Measurements from ENCODE around the gene DCP2.

The DCP2 gene

DNA sequence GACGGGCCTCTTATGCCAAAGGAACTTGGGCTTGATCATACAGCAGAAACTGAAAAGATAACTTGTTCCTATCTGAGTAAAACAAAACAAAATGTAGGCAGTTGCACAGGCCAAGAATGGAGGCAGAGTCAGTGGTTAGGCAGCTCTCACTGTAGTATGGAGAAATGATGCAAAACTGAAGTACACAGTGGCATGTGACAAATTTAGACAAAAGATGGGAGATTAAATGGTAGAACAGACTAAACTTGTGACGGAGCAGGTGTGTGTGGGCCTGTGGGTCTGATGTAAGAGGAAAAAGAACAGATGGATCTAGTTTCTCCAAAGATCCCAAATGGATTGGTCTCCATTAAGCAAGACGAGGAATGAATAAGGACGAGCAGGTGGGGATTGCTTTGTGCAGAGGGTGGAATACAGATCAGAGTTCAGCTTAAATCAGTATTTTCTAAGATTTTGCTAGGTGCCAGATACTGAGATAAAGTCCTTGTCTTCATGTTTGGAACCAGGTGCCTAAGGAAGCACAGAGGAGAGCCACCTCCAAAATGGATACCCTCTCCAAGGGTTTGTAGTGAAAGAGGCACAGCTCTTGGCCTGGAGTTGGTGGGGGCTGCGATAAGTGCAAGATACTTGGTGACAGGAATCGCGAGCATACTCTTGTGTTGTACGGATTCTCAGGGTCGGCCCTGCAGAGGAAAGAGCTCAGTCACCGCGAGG, 722 bp upstream of the DCP2 start:
- peaks cover 24 to 45% of the 10 kb centered on the region in 2 donors for H3K4me1 Mint-ChIP-seq
- peaks cover 0 to 5% of the 10 kb centered on the region in 2 donors for H3K36me3 Mint-ChIP-seq
- ATAC-seq (replicated peaks), result peak; percentile 30 to 38
- peak overlapping the region; percentile 95 for H3K27ac Mint-ChIP-seq
- peak overlapping the region; percentile 96 to 98 for H3K4me3 Mint-ChIP-seq
- DNase-seq, result no peak
- no peaks in the 10 kb centered on the region for H3K9me3 Mint-ChIP-seq
- no peaks in the 10 kb centered on the region for H3K27me3 Mint-ChIP-seq

DNA sequence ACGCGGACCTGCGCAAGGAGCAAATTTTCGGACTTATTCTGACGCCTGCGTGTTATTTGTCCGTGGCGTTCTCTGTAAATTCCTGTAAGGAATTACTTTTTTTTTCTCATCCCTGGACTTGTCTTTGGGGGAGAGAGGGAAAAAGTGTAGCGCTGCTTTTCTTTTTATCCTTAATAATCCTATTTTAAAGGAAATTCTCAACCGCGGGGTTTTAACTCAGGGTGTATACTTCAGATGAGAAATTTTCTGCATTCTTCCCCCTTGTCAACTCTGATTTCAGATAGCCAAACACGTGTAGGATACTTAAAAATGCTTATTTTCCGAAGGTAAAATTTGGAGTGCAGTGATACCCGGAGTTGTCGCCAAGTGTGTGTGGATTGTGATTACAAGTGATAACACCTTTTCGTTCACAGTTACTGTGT, 853 bp downstream of the DCP2 start:
- H3K27me3 Mint-ChIP-seq, result no peaks in the 10 kb centered on the region
- H3K4me1 Mint-ChIP-seq, result peaks cover 25 to 48% of the 10 kb centered on the region in 2 donors

DNA sequence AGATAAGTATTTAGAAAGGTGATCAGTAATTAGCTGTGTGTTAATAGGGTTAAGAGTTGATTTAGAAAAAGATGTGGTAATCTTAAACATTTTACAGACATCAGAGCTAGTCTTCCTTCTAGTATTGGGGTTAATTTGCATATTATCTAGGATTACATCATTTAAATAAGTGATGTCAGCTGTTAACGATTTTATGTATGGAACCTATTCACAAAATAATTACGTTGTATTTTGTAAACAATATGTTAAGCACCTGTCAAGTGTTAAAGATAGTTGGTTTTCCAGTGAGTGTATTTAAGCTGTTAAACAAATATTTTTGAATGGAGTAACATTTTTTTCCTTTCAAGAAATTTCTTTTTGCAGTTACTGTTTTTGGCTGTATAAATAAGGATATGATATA, 2.2 kb downstream of the DCP2 start:
- DNase-seq (no peak), ATAC-seq (replicated peaks) (no peak)
- no peaks in the 10 kb centered on the region for H3K27me3 Mint-ChIP-seq
- peaks cover 11 to 19% of the 10 kb centered on the region in 2 donors for H3K36me3 Mint-ChIP-seq
- no peaks in the 10 kb centered on the region for H3K9me3 Mint-ChIP-seq
- no peak overlapping the region for H3K27ac Mint-ChIP-seq
- H3K4me3 Mint-ChIP-seq, result no peak overlapping the region
- peaks cover 30 to 60% of the 10 kb centered on the region in 2 donors for H3K4me1 Mint-ChIP-seq

More for the DNA sequence above, 853 bp downstream of the DCP2 start:
- H3K4me3 Mint-ChIP-seq, result peak overlapping the region; percentile 96 to 98
- DNase-seq, result no peak
- H3K27ac Mint-ChIP-seq, result peak overlapping the region; percentile 95
- H3K36me3 Mint-ChIP-seq, result peaks cover 5 to 6% of the 10 kb centered on the region in 2 donors
- no peak for ATAC-seq (replicated peaks)
- no peaks in the 10 kb centered on the region for H3K9me3 Mint-ChIP-seq

DNA sequence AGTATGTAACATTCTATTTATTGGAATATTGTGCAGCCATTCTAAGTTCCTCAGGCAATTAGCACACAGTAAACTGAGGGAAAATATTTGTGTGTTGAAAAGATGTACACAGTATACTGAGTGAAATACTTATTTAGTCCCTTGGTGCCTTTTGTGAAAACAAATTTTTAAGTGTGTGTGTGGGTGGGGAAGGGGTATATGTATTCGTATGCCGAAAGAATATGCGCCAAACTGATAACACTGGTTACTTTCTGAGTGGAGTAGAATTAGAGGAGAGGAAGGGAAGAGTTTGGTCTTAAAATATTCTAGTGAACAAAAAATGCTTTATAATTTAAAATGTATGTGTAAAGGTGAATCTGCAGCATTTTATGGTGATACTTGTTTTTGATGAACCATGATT, 3.1 kb downstream of the DCP2 start:
- ATAC-seq (replicated peaks) (no peak), DNase-seq (no peak)
- Mint-ChIP-seq H3K4me3 (no peak overlapping the region), H3K27me3 (no peaks in the 10 kb centered on the region), H3K27ac (peak overlapping the region; percentile 16), H3K4me1 (peaks cover 32 to 64% of the 10 kb centered on the region in 2 donors), H3K9me3 (no peaks in the 10 kb centered on the region), H3K36me3 (peaks cover 17 to 23% of the 10 kb centered on the region in 2 donors)

DNA sequence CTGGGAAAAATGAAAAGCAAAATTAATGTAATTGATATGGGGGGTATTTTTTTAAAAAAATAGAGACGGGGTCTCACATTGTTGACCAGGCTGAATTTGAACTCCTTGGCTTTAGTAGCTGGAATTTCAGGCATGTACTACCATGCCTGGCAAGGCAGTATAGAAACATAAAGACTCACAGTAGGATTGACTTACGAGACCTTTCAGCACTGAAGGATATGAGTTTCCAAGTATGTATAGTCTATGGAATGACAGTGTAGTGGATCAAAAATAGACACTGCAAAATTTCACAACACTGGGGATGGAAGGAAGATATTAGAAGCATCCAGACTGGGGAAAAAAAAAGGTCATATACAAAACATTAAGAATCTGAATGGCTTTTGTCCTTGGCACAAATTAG, 6.8 kb downstream of the DCP2 start:
- Mint-ChIP-seq H3K27me3 (no peaks in the 10 kb centered on the region), H3K27ac (no peak overlapping the region), H3K4me3 (no peak overlapping the region), H3K36me3 (peaks cover 17 to 27% of the 10 kb centered on the region in 2 donors), H3K4me1 (peaks cover 21 to 42% of the 10 kb centered on the region in 2 donors), H3K9me3 (no peaks in the 10 kb centered on the region)
- ATAC-seq (replicated peaks) (no peak), DNase-seq (no peak)

DNA sequence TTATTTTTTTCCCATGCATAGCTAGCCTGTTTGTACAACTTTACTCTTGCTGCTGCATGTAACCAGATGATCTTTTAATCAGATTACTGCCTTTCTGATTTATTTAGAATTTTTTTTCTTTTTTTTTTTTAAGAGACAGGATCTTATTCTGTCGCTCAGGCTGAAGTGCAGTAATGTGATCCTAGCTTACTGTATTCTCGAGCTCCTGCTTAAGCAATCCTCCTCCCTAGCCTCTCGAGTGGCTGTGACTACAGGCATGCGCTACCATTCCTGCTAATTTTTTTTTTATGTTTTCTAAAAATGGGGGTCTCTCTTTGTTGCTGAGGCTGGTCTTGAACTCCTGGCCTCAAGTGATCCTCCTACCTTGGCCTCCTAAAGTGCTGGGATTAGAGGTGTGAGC, 9.6 kb downstream of the DCP2 start:
- Mint-ChIP-seq H3K4me1 (peaks cover 19 to 22% of the 10 kb centered on the region in 2 donors), H3K27ac (no peak overlapping the region)

DNA sequence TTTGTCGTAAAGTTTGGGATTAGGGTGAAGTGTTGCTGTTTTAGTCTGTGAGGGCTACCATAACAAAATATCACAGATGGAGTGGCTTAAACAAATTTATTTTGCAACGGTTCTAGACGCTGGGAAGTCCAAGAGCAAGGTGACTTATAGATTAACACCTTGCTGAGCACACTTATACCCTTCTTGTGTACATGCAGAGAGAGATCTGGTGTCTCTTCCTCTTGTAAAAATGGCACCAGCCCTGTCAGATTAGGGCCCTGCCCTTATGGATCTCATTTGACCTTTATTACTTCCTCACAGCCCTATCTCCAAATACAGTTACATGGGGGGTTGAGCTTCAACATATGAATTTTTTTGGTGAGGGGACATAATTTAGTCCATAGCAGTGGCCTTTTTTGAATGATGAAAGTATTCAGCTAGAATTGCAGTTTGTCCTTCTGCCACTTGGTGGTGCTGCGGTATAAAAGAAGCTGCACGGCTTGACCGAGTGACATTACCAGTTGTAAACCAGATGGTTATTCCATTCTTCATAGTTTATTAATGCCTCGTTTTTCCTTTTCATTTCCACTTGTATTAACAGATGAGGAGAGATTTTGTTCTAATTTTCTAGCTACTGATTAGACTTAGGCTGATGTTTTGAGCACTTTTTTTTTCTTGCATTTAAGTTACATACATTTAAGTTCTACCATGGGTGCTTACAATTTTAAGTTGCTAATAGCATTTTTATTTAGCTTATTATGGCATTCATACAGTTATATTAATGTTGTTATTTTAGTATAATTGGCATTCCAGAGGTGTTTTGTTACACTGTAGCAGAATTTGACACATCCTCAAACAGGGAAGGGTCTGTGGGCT, 19.4 kb downstream of the DCP2 start:
- Mint-ChIP-seq H3K27me3 (no peaks in the 10 kb centered on the region), H3K27ac (no peak overlapping the region), H3K4me1 (peaks cover 19 to 37% of the 10 kb centered on the region in 2 donors), H3K4me3 (peak overlapping the region in 1 of 2 donors; percentile 19), H3K9me3 (no peaks in the 10 kb centered on the region), H3K36me3 (peaks cover 20 to 22% of the 10 kb centered on the region in 2 donors)
- DNase-seq, result peak; percentile 49
- ATAC-seq (replicated peaks), result peak; percentile 66 to 68

More for the DNA sequence above, 9.6 kb downstream of the DCP2 start:
- Mint-ChIP-seq H3K4me3 (no peak overlapping the region), H3K27me3 (no peaks in the 10 kb centered on the region), H3K36me3 (peaks cover 21 to 42% of the 10 kb centered on the region in 2 donors), H3K9me3 (no peaks in the 10 kb centered on the region)
- DNase-seq, result no peak
- no peak for ATAC-seq (replicated peaks)

DNA sequence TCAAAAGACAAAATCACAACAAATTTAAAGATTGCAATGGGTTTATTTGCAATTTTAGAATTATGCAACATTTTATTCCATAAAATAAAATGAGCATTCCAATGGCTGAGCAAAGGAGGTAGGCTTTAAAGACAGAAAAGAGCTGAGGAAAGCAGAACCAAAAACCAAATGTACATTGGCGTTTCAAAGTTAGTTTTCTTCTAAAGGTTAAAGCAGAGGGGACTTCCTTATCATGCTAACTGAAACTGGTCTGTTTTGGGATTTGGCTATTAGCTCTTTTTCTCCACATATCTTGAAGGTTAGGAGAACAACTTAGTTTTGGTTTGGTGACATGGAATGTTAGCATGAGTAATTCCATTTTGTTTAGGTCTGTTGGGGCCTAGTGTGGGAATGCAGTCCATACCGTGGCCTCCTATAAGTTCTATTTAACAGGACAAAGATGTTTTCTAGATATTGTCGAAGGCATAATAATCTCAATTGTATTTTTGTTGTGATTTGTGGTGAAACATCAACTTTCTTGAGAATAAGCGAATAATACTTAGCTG, 20.3 kb downstream of the DCP2 start:
- Mint-ChIP-seq H3K36me3 (peaks cover 22 to 24% of the 10 kb centered on the region in 2 donors), H3K27ac (peak overlapping the region; percentile 31), H3K27me3 (no peaks in the 10 kb centered on the region), H3K4me3 (peak overlapping the region in 1 of 2 donors; percentile 39), H3K9me3 (no peaks in the 10 kb centered on the region), H3K4me1 (peaks cover 18 to 33% of the 10 kb centered on the region in 2 donors)
- DNase-seq (no peak), ATAC-seq (replicated peaks) (peak; percentile 78 to 83)

DNA sequence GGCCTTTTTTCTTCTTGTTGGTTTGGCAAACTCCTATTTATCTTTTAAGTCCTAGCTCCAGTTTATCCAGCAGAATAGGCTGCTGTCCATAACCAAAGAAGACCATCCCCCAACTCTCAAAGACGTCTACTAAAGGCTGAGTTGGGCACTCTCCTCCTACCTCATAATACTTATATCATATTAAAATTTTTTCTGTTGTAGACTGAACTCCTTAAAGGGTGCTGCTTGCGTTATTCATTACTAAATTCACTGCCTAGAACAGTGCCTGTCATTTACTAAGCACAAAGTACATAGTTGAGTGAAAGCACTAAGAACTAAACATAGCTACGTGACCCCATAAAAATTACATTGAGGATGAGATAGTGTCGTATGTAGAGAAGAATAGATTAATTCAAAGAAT, 21.7 kb downstream of the DCP2 start:
- no peak overlapping the region for H3K4me3 Mint-ChIP-seq

DNA sequence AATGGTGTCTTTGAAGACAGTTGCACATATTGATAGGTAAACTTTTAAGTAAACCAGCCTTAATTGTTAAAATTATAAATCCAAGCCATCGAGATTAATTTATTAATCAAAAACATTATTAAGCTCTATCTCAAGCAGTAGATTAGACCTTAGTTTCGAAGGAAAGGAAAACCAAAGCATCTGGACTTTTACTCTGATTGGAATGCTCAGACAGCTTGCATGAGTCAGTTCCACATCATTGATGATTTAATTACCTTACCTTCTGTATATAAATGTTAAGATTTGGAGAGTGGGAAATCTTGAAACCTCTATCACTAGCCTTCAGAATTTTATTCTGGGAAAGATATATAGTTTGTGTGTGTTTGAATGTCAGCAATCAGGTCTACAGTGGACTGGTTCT, 23.9 kb downstream of the DCP2 start:
- no peaks in the 10 kb centered on the region for H3K9me3 Mint-ChIP-seq
- no peak for ATAC-seq (replicated peaks)
- H3K27me3 Mint-ChIP-seq, result no peaks in the 10 kb centered on the region
- H3K4me1 Mint-ChIP-seq, result peaks cover 14 to 20% of the 10 kb centered on the region in 2 donors
- no peak overlapping the region for H3K27ac Mint-ChIP-seq
- no peak for DNase-seq
- peaks cover 22 to 25% of the 10 kb centered on the region in 2 donors for H3K36me3 Mint-ChIP-seq
- no peak overlapping the region for H3K4me3 Mint-ChIP-seq

More for the DNA sequence above, 21.7 kb downstream of the DCP2 start:
- Mint-ChIP-seq H3K9me3 (no peaks in the 10 kb centered on the region), H3K4me1 (peaks cover 17 to 20% of the 10 kb centered on the region in 2 donors), H3K27ac (no peak overlapping the region), H3K27me3 (no peaks in the 10 kb centered on the region), H3K36me3 (peaks cover 24 to 25% of the 10 kb centered on the region in 2 donors)
- DNase-seq, result no peak
- ATAC-seq (replicated peaks), result no peak

DNA sequence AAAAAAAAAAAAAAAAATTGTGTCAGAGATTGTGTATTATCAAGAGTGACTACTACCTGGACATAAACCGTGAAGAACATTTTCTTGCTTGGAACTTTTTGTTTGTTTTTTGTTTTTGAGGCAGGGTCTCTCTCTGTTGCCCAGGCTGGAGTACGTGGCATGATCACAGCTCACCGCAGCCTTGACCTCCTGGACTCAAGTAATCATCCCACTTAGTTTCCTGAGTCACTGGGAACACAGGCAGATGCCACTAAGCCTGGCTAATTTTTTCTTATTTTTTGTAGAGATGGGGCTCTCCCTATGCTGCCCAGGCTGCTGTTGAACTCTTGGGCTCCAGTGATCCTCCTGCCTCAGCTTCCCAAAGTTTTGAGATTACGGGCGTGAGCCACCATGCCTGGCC, 25.8 kb downstream of the DCP2 start:
- H3K4me1 Mint-ChIP-seq, result peaks cover 3 to 5% of the 10 kb centered on the region in 2 donors
- no peaks in the 10 kb centered on the region for H3K27me3 Mint-ChIP-seq
- H3K27ac Mint-ChIP-seq, result no peak overlapping the region
- H3K4me3 Mint-ChIP-seq, result no peak overlapping the region
- no peak for DNase-seq
- no peak for ATAC-seq (replicated peaks)
- H3K36me3 Mint-ChIP-seq, result peaks cover 19 to 27% of the 10 kb centered on the region in 2 donors
- H3K9me3 Mint-ChIP-seq, result no peaks in the 10 kb centered on the region

DNA sequence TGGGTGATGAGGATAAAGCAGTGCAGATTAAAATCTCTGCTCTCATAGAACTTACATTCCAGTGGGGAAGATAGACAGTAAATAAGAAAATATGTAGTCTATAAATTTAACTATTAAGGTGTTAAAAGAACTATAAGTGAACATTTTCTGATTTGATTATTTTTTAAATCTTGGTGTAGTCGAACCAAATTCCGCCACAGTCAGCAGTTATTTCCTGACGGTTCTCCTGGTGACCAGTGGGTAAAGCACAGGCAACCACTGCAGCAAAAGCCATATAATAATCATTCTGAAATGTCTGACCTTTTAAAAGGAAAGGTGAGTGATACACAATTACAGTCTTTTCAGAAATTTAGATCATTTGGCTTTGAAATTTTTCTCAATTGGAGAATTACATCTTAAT, 27.2 kb downstream of the DCP2 start:
- DNase-seq, result no peak
- H3K27me3 Mint-ChIP-seq, result no peaks in the 10 kb centered on the region
- no peak overlapping the region for H3K27ac Mint-ChIP-seq
- ATAC-seq (replicated peaks), result no peak
- H3K4me1 Mint-ChIP-seq, result peaks cover 0 to 2% of the 10 kb centered on the region in 2 donors
- no peak overlapping the region for H3K4me3 Mint-ChIP-seq
- H3K36me3 Mint-ChIP-seq, result peaks cover 20 to 26% of the 10 kb centered on the region in 2 donors
- H3K9me3 Mint-ChIP-seq, result no peaks in the 10 kb centered on the region

DNA sequence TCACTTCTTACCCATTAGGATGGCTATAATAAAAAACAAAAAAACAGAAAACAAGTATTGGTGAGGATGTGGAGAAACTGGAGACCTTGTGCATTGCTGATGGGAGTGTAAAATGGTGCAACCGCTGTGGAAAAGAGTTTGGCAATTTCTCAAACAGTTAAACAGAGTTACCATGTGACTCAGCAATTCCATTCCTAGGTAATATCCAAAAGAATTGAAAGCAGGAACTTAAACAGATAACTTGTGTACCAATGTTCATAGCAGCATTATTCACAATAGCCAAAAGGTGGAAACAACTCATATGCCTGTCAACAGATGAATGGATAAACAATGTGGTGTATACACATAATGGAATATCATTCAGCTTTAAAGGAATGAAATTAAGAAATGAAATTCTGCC, 28.9 kb downstream of the DCP2 start:
- peaks cover 0 to 2% of the 10 kb centered on the region in 2 donors for H3K4me1 Mint-ChIP-seq
- H3K36me3 Mint-ChIP-seq, result peaks cover 19 to 24% of the 10 kb centered on the region in 2 donors
- ATAC-seq (replicated peaks) (no peak), DNase-seq (no peak)
- no peak overlapping the region for H3K4me3 Mint-ChIP-seq
- no peaks in the 10 kb centered on the region for H3K9me3 Mint-ChIP-seq
- no peak overlapping the region for H3K27ac Mint-ChIP-seq
- no peaks in the 10 kb centered on the region for H3K27me3 Mint-ChIP-seq

DNA sequence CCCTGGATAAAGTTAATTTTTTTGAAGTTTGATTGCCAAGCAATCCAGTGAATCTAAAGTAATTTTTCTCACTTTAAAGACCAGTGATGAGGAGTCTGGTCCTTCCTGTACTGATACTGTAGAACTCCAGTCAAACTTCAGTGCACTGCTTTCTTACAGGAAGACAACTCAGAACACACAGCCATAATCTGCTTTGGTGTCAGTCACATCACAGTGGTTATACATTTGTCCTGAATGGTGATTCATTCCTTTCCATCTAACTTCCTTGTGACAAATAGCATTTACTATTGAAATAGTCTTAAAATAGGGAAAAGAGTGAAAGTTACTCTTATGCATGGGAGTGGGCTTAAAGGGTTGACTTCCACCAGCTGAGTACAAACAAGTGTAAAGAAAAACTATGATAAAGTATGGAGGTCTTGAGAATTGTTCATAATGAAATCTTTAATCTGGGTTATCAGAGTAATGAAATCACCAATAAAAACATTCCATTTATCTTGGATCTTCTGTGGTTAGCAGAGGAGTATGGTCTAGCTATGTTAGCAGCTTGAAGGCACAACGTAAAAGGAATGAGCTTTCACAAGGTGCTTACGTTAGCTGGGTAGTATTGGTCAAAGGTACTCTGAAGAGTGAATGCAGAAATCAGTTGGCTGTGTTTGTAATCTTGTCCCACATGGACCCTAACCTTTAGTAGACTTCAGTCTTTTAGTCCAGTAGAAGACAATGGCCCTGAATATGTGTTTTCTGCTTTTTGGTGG, 41.5 kb downstream of the DCP2 start:
- peaks cover 14 to 29% of the 10 kb centered on the region in 2 donors for H3K36me3 Mint-ChIP-seq
- no peaks in the 10 kb centered on the region for H3K9me3 Mint-ChIP-seq
- peaks cover 7 to 27% of the 10 kb centered on the region in 2 donors for H3K4me1 Mint-ChIP-seq
- no peak for DNase-seq
- no peak overlapping the region for H3K4me3 Mint-ChIP-seq
- H3K27ac Mint-ChIP-seq, result no peak overlapping the region
- no peaks in the 10 kb centered on the region for H3K27me3 Mint-ChIP-seq
- no peak for ATAC-seq (replicated peaks)
